RCC 7860 (cell line): ENCODE data around the gene KLHL14.

Source experiments
- DNase-seq: peaks from one replicate; pipeline ENCODE4 v3.0.0-alpha.2; 2015; ENCODE audit warnings: low spot score
- FAIRE-seq: peaks from 2 replicates; lab custom pipeline; 2012; peaks lifted over from hg19 to GRCh38; lab: Jason Lieb, UNC

KLHL14 gene

GRCh38 chr18:32724071-32724749 is 48.6 kb downstream of the KLHL14 start:
- DNase-seq (no peak), FAIRE-seq (no peak)

- FAIRE-seq (no peak), DNase-seq (no peak)
Measured at GRCh38 chr18:32722279-32722678, 50.5 kb downstream of the KLHL14 start.

GRCh38 chr18:32717126-32717525 is 55.7 kb downstream of the KLHL14 start:
- FAIRE-seq = no peak
- DNase-seq = no peak

- peak; percentile 70 for DNase-seq
- peak; percentile 77 for FAIRE-seq
Measured at GRCh38 chr18:32714571-32715148, 58.2 kb downstream of the KLHL14 start.

GRCh38 chr18:32712860-32713259 is 60.0 kb downstream of the KLHL14 start:
- FAIRE-seq = no peak

GRCh38 chr18:32711862-32712261 is 61.0 kb downstream of the KLHL14 start:
- DNase-seq (no peak), FAIRE-seq (no peak)

More at GRCh38 chr18:32712860-32713259, 60.0 kb downstream of the KLHL14 start:
- DNase-seq = no peak

GRCh38 chr18:32707586-32707985 is 65.2 kb downstream of the KLHL14 start:
- FAIRE-seq = no peak
- no peak for DNase-seq

GRCh38 chr18:32707147-32707546 is 65.7 kb downstream of the KLHL14 start:
- FAIRE-seq (no peak), DNase-seq (no peak)

- FAIRE-seq = no peak
- DNase-seq = no peak
Measured at GRCh38 chr18:32701313-32701712, 71.5 kb downstream of the KLHL14 start.

GRCh38 chr18:32698153-32698552 is 74.7 kb downstream of the KLHL14 start:
- FAIRE-seq = no peak
- DNase-seq = no peak

- DNase-seq = no peak
- no peak for FAIRE-seq
Measured at GRCh38 chr18:32696376-32696775, 76.4 kb downstream of the KLHL14 start.

GRCh38 chr18:32695534-32695933 is 77.3 kb downstream of the KLHL14 start:
- DNase-seq = no peak
- FAIRE-seq = no peak

GRCh38 chr18:32688821-32689220 is 84.0 kb downstream of the KLHL14 start:
- FAIRE-seq (no peak), DNase-seq (no peak)

GRCh38 chr18:32684940-32685339 is 87.9 kb downstream of the KLHL14 start:
- FAIRE-seq (no peak), DNase-seq (no peak)

GRCh38 chr18:32684096-32684495 is 88.7 kb downstream of the KLHL14 start:
- DNase-seq = no peak
- FAIRE-seq = no peak

GRCh38 chr18:32683044-32683443 is 89.8 kb downstream of the KLHL14 start:
- FAIRE-seq (no peak), DNase-seq (no peak)

GRCh38 chr18:32677578-32677977 is 95.2 kb downstream of the KLHL14 start:
- no peak for FAIRE-seq
- DNase-seq = no peak

- DNase-seq = peak; percentile 32
- no peak for FAIRE-seq
Measured at GRCh38 chr18:32674491-32674890, 98.3 kb downstream of the KLHL14 start.

- FAIRE-seq = no peak
- no peak for DNase-seq
Measured at GRCh38 chr18:32672398-32672797, 100.4 kb downstream of the KLHL14 start.

- FAIRE-seq (no peak), DNase-seq (no peak)
Measured at GRCh38 chr18:32670727-32671126, 102.1 kb downstream of the KLHL14 start.

GRCh38 chr18:32669549-32670165 is 103.2 kb downstream of the KLHL14 start:
- DNase-seq = no peak
- no peak for FAIRE-seq

- no peak for FAIRE-seq
- DNase-seq = no peak
Measured at GRCh38 chr18:32668956-32669355, 103.9 kb downstream of the KLHL14 start.
